NAMALWA (cell line): Measurements from ENCODE around the gene SPANXN1.
A peak's percentile ranks its signal among the peaks of the same experiment; 100 is the strongest.
"Not testable (repeated sequence)": the region's sequence is repeated elsewhere in the genome, so short reads cannot be mapped to it uniquely, and the experiment has no call there.

Experiments
- DNase-seq: peaks from one replicate; pipeline ENCODE4 v3.0.0-alpha.2; 2015; ENCODE audit warnings: low spot score

SPANXN1 gene, protein sequence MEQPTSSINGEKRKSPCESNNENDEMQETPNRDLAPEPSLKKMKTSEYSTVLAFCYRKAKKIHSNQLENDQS

DNA sequence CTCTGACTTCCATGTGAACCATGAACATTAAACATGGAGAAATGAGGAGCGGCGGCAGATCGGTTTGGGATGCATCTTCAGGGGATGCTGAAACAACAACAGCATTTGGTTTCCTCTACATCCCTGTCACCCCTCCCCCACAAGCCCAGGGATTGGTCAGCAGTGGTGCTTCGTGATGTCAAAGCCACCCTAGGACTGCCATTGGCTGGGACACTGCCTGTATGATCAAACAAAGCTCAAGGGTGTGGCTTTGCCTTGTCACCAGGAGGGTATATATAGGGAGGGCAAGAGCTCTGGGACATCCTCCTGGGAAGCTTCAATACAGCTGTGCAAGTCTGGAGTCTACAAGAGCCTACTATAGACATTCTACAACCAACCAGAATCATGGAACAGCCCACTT lies at the start of gene SPANXN1:
TSS of gene SPANXN1 (plus strand) at position 301 of the 400 bp plus-strand sequence. CDS start at position 385, 84 bp downstream.
- DNase-seq, result not testable (repeated sequence)

DNA sequence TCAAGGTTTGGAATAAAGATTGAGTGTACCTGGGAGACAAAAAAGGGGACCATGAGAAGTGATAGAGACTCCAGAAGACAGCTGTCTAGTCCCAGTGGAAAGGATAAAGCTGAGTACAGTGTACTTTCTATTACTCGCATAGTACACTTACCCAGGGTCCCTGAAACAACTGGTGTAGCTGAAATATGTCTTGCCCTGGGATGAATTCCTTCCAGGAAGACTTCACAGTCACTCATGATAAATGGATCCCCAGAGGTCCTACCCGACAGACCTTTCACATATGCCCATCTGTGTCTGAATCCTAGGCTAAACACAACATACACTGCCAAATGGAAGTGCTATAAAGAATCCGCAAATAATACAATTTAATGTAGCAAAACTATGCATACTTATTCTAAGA lies 48.2 kb upstream of the SPANXN1 start:
- DNase-seq, result no peak

DNA sequence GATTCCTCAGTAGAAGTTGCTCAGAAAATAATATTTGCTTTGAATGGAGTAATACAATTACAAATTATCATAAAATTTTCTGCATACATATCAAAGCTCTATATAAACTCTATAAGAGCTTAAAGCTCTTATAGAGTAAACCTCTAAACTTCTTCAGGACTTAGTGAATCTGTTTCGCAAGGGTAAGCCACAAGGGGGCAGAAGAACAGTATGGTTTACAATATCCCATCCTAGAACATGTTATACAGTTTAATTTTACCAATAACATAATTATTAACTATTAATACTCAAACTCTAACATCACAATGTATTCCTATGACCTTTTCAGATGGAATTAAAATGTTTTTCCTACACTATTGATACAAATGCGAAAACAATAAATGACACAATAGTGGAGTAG lies 33.8 kb upstream of the SPANXN1 start:
- DNase-seq, result peak; percentile 21

DNA sequence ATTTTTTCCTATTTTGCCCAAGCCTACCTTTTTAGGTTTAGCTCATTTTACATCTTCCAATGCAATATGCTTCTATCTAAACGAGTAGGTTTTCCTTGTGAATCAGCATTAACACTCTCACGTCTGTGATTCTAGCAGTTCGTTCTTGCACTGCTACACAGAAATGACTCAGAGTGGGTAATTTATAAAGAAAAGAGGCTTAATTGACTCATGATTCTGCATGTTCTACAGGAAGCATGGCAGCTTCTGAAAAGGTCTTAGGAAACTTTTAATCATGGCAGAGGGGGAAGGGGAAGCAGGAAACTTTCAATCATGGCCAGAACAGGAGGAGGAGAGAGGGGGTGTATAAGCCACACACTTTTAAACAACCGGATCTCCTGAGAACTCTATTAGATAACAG lies 44.9 kb downstream of the SPANXN1 start:
- DNase-seq, result no peak
